ENCODE data around the gene CHRND. TPM values are rescaled to one million over a fixed set of nuclear protein-coding genes. Genes with fewer than 3 reads are reported as not detected.

CHRND gene
- total RNA-seq, 4 donors from 2014 or later = not detected

DNA sequence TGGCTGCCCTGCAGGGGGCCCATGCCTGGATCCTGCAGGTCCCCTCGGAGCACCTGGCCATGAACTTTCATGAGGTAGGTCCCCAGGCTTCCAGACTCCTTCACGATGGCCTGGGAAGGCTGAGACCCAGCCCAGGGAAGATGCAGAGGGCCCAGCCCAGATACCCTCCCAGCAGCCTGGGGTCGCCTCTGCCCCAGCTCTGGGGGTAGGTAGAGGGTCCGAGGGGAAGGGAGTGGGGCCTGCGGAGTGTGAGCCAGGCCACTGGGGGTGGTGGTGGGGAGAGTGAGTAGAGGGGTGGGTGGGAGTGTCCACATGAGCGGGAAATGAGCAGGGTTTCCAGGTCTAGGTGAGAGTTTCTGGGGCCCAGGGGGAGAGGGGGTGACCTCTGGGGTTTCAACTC, 1.2 kb upstream of the CHRND start:
- TF ChIP-seq CTCF (IDR thresholded peaks at IDR 0.05) (no peak), EP300 (IDR thresholded peaks at IDR 0.05) (no peak)
- Histone ChIP-seq H3K36me3 (no peaks in the 10 kb centered on the region), H3K27me3 (peaks cover 0 to 77% of the 10 kb centered on the region in 2 donors), H3K4me3 (no peak overlapping the region), H3K27ac (no peak overlapping the region), H3K9me3 (no peaks in the 10 kb centered on the region), H3K4me1 (peaks cover 0 to 40% (median 10%) of the 10 kb centered on the region in 4 donors)
- DNase-seq (ENCODE audit: low spot score in 2 of 2) = no peak
- 75 to 77% methylated on average over 5 to 6 of the region's 6 CpGs for whole genome bisulfite sequencing, 2 donors

- H3K4me3 ChIP-seq = no peak overlapping the region
- H3K27ac ChIP-seq = no peak overlapping the region
- H3K9me3 ChIP-seq = no peaks in the 10 kb centered on the region
- peaks cover 0 to 40% (median 10%) of the 10 kb centered on the region in 4 donors for H3K4me1 ChIP-seq
- no peak for DNase-seq (ENCODE audit: low spot score in 2 of 2)
- TF ChIP-seq EP300 (IDR thresholded peaks at IDR 0.05) = no peak
- no peak for TF ChIP-seq POLR2A (IDR thresholded peaks at IDR 0.05)
- no peaks in the 10 kb centered on the region for H3K36me3 ChIP-seq
- WGBS, 2 donors = 79 to 91% methylated on average over 6 to 11 of the region's 14 CpGs
- H3K27me3 ChIP-seq = peaks cover 0 to 77% of the 10 kb centered on the region in 2 donors
Measured at GRCh38 chr2:232525199-232525598, 761 bp upstream of the CHRND start.

DNA sequence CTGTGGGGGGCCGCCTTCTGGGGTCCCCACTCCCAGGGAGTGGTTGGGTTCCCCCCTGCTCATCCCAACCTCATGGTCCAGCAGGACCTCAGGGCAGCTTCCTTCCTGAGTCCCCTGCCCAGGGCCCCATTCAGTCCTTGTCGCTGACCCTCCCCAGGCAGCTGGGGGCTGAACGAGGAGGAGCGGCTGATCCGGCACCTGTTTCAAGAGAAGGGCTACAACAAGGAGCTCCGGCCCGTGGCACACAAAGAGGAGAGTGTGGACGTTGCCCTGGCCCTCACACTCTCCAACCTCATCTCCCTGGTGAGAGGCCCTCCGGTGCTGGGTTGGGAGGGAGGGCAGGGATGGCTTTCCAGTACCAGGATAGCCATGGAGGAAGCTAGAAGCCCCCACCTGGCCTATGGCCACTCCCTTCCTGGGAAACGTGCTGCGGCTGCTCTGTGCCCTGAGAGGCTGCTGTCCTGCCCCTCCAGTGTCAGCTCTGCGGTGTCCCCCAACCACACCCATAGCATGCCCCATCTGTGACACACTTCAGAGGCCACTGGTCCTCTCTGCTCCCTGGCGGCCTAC, 497 bp downstream of the CHRND start:
- 51 to 69% methylated on average over 13 of the region's 13 CpGs for WGBS, 2 donors
- H3K27ac ChIP-seq = no peak overlapping the region
- H3K27me3 ChIP-seq = peaks cover 0 to 74% of the 10 kb centered on the region in 2 donors
- no peaks in the 10 kb centered on the region for H3K36me3 ChIP-seq
- H3K4me1 ChIP-seq = peaks cover 0 to 40% (median 10%) of the 10 kb centered on the region in 4 donors
- H3K4me3 ChIP-seq = no peak overlapping the region
- DNase-seq (ENCODE audit: low spot score in 2 of 2) = no peak
- TF ChIP-seq EP300 (IDR thresholded peaks at IDR 0.05) (no peak), POLR2A (IDR thresholded peaks at IDR 0.05) (no peak), CTCF (IDR thresholded peaks at IDR 0.05) (no peak)
- no peaks in the 10 kb centered on the region for H3K9me3 ChIP-seq

GRCh38 chr2:232527905-232528470, 2.0 kb downstream of the CHRND start:
- Histone ChIP-seq H3K4me3 (no peak overlapping the region), H3K9me3 (no peaks in the 10 kb centered on the region), H3K27me3 (peaks cover 0 to 59% of the 10 kb centered on the region in 2 donors)

GRCh38 chr2:232528746-232529460, 2.9 kb downstream of the CHRND start:
- WGBS, 2 donors = 68 to 75% methylated on average over 10 of the region's 11 CpGs
- TF ChIP-seq EP300 (IDR thresholded peaks at IDR 0.05) = no peak
- TF ChIP-seq CTCF (IDR thresholded peaks at IDR 0.05) = no peak
- TF ChIP-seq POLR2A (IDR thresholded peaks at IDR 0.05) = no peak
- Histone ChIP-seq H3K27ac (no peak overlapping the region), H3K9me3 (no peaks in the 10 kb centered on the region), H3K4me3 (no peak overlapping the region), H3K27me3 (peaks cover 0 to 56% of the 10 kb centered on the region in 2 donors), H3K4me1 (peaks cover 0 to 15% (median 2%) of the 10 kb centered on the region in 4 donors), H3K36me3 (no peaks in the 10 kb centered on the region)
- DNase-seq (ENCODE audit: low spot score in 2 of 2) = no peak

More at GRCh38 chr2:232527905-232528470, 2.0 kb downstream of the CHRND start:
- no peak overlapping the region for H3K27ac ChIP-seq
- TF ChIP-seq CTCF (IDR thresholded peaks at IDR 0.05) = no peak
- no peak for TF ChIP-seq EP300 (IDR thresholded peaks at IDR 0.05)
- no peak for TF ChIP-seq POLR2A (IDR thresholded peaks at IDR 0.05)
- no peak for DNase-seq (ENCODE audit: low spot score in 2 of 2)
- H3K4me1 ChIP-seq = peaks cover 0 to 25% (median 4%) of the 10 kb centered on the region in 4 donors
- WGBS, 2 donors = 66 to 76% methylated on average over 6 of the region's 6 CpGs
- no peaks in the 10 kb centered on the region for H3K36me3 ChIP-seq
